ENCODE data around the gene TOR4A.

TOR4A gene

DNA sequence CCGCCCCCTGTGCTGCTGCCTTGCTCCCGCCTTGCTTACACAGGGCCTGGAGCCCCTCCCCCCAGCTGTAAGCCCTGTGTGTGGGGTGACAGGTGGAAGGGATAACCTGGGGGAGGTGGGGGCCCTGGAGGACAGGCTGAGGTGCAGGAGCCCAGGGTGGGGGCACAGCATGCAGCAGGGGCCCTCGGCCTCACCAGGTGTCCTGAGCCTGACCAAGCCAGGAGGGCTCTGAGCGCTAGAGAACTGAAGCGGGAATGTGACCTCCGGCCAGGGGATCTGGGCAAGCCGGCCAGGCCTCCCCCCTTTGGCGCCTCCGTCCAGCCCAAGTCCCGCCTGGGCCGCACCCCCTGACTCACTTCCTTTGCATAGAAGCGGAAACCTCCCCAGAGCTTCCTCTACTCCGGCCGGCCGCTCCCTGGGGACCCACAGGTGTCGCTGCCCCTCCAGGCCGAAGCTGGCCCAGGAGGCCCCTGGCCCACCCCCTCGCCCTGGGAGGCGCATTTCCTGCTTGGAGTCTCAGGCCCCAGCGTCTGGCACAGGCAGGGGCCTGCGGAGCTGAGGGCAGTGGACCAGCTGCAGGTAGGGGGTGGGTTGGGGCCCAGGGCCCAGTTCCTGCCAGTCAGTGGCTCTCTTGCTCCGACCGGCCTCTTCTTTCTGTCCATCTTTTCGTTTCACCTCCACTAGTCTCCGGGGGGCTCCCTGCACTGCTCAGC, at the start of gene TOR4A:
TOR4A (plus strand) TSS at position 398 of the 713 bp plus-strand sequence. CDS start 964 bp downstream, outside the sequence.
- DNase-seq: peak; percentile 88

- no peak for DNase-seq
Measured at GRCh38 chr9:137227853-137228505, 49.5 kb upstream of the TOR4A start.

DNA sequence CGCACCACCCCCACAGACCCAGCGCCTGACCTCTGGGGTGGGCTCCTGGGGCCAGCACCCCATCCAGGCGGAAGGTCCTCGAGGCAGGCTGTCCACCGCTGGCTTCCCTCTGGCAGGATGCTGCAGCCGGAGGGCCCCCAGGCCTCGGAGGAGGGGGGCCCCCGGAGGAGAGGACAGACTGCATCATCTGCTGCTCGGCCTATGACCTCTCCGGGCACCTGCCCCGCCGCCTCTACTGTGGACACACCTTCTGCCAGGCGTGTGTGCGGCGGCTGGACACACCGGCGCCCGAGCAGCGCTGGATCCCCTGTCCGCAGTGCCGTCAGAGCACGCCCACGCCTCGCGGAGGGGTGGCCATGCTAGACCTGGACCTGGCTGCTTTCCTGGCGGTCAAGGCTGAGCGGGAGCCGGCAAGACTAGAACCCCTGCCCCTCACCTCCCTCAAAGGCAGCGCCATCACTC, 49.0 kb upstream of the TOR4A start:
- no peak for DNase-seq

DNA sequence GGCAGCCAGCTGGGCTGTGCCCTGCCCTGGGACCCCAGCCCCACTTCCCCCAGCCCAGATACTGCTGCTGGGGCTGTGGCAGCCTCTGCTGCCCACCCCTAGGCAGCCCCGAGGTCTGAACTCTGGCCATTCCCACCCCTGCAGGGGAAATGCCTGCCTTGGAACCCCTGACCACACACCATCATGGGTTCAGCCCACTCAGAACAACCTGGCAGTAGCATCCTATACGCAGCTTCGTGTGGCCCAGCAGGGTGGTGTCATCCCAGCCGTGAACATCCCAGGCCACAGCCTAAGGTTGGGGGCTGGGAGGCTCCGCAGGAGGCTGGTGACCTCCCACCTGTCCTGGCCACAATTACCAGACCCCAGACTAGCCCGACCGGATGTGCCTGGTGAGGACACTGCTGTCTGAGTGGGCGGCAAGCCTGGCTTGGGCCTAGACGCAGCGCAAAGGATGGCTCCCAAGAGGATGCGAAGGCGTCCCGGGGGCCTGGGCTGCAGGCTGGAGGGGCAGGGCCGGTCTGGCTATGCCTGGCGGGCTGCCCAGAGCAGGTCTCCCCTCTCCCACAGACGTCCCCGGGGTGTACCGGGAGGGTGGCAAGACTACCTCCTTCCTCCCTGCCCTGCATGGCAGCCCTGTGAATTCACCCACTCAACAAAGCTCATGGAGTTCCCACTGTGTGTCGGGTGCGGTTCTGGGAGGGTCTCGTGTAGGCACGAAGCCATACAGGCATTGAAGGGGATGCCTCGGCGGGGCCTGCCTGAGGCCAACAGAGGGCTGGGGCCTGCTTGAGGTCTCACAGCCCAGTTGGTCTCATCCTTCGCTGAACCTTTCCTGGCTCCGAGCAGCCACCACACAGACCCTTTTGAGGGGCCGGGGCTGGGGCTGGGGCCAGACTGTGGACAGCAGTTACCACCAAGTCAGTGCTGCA, 48.3 kb upstream of the TOR4A start:
- no peak for DNase-seq

GRCh38 chr9:137229903-137230704, 47.4 kb upstream of the TOR4A start:
- no peak for DNase-seq

DNA sequence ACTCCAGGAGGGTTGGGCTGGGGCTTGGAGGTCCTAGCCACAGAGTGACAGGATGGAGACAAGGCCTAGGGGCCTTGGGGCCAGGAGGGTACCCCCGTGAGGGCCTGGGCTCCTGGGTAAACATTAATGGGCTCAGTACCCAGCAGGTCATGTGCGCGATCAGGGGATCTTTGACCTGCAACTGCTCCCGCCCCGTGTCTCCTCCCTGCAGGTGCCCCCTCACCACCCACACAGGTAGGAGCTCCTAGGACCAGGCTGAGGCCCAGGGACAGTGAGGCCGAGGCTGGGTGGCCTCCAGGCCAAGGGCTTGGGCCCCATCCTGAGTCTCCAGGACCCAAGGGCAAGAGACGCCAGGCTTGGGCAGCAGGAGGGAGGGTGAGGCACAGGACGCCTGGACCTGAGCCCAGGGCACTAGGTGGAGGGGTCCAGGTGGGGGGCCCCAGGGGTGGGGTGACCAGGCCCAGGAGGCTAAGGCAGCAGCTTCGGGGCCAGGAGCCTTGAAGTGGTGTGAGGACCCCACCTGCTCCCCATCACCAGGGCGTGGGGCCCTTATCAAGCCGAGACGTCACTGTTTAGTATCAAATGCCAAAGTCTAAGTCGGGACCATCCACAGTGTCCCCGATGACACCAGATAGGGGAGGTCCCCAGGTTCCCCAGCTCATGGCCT, 46.7 kb upstream of the TOR4A start, which contains the start of gene SLC34A3:
SLC34A3 (plus strand) TSS at position 197 of the 667 bp plus-strand sequence. CDS start 802 bp downstream, outside the sequence.
- DNase-seq: no peak

GRCh38 chr9:137231372-137232039, 46.0 kb upstream of the TOR4A start:
- no peak for DNase-seq

DNA sequence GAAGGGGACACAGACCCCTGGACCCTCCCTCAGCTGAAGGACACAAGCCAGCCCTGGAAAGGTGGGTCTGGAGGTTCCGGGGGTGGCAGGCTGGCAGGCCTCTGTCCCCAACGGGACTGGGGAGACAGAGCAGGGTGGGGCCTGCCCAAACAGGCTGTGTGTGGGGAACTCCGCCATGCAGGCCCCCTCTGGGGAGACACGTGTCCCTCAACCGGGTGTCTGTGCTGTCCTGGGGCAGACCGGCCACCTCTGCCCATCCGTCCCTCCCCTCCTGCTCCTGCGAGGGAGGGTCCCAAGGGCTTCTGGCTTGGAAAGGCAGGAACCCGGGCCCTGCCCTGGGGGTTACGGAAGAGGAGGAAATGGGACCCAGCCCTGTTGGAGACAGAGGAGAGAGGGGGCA, 45.4 kb upstream of the TOR4A start:
- DNase-seq: no peak

DNA sequence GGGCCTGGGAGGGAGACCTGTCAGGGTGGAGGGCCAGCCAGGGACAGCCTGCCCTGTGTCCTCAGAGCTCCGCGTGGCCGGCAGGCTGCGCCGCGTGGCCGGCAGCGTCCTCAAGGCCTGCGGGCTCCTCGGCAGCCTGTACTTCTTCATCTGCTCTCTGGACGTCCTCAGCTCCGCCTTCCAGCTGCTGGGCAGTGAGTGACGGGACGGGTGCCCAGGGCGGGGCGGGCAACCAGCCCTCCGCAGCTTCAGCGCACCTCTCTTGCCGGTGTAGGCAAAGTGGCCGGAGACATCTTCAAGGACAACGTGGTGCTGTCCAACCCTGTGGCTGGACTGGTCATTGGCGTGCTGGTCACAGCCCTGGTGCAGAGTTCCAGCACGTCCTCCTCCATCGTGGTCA, 45.0 kb upstream of the TOR4A start:
- no peak for DNase-seq

DNA sequence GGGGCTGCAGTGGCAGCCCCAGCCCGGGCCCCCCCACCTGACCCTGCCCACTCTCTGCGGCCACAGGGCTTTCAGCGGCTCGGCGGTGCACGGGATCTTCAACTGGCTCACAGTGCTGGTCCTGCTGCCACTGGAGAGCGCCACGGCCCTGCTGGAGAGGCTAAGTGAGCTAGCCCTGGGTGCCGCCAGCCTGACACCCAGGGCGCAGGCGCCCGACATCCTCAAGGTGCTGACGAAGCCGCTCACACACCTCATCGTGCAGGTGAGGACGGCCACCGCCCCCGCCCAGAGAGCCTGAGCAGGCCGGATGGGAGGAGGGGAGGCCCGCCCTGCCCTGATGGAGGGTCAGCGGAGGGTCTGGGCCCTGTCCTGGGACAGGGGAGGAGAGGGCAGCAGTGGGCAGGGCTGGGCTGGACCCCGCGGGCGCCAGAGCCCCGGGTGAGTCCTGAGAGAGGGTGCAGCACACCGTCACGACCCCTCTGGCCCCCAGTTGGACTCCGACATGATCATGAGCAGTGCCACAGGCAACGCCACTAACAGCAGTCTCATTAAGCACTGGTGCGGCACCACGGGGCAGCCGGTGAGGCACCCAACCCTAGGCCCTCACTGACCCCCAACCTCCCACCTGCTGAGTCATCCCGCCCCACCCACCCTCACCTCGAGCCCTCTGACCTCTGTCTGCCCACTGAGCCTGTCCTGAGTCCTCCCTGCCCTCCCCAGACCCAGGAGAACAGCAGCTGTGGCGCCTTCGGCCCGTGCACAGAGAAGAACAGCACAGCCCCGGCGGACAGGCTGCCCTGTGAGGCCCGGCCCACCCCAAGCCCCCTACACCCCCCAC, 44.2 kb upstream of the TOR4A start:
- no peak for DNase-seq

GRCh38 chr9:137234055-137234697, 43.4 kb upstream of the TOR4A start:
- DNase-seq: no peak

DNA sequence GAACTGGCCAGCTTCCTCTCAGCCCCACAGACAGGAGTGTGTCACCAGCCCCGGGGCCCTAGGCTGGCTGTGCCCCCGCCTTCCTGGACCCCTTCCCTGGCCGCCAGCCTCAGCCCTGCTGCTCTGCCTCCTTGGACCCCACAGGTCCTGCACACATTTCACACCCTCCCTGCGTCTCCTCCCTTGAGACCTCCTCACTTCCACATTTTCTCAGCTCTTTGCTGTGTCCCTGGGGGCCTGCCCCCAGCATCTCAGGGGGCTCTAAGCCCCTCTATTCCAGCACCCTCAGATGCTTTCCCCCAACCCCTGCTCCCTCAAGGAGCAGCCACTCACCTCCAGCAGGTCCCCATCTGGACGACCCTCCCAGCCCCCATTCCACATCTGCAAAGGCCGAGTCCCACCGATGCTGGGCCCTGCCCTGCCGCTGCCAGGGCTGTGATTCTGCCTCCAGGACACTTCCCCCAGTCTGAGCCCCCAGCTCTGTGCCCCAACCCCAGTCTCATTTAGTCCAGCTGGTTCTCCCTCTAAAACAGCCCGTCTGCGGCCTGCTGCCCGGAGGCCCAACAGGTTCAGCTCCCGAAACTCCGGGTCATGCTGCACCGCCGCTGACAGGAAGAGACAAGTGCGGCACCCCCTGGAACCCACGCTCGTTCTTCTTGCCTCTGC, 42.6 kb upstream of the TOR4A start:
- no peak for DNase-seq

- no peak for DNase-seq
Measured at GRCh38 chr9:137235424-137236237, 41.9 kb upstream of the TOR4A start.

- DNase-seq: peak; percentile 56
Measured at GRCh38 chr9:137236238-137236935, 41.1 kb upstream of the TOR4A start.

GRCh38 chr9:137236936-137237421, 40.5 kb upstream of the TOR4A start:
- no peak for DNase-seq

DNA sequence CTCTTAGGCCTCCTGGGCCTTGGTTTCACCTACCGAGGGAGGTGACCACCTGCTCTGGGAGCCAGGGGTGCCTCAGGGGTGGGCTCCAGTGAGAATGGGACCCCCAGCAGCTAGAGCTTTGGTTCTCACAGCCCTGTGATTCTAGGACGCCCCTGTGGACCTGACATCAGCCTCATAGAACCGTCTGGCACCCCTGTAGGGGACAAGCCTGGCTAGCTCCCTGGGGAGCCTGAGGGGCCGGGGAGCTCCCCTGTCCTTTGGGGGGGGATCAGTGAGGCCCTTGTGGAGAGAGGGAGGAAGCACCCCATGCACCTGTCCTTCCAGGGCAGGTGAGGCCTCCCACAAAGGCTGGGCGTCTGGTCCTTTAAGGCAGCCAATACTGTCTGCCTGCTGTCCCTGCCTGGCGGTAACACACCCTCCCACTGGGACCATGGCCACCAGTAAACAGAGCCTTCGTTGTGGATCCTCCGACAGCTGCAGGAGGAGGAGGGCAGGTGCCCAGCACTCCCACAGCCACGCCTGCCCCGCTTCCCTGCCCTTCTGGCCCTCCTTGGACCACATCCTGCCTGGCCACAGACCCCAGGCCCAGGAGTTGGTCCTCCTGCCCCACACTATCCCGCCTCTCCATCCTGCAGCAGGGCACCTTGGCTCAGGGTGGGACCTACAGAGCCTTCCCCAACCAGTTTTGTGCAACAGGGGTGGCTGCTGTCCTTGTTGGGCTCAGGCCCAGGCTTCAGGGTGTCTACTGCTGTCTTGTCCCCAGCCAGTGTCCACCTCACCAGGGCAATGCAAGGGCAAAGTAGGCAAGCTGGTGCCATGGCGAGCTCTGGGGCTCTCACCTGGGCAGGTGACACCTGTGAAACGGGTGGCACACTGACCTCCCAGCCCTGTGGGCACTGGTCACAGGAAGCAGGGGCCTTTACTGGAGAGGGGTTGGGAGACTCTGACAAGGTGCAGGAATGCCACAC, 39.5 kb upstream of the TOR4A start:
- DNase-seq: no peak

Measured in amniotic stem cell (primary cell).